GM12864 (cell line): Measurements from ENCODE around the gene PCLAF.
"Not testable (repeated sequence)": the region's sequence is repeated elsewhere in the genome, so short reads cannot be mapped to it uniquely, and the experiment has no call there.

Source experiments
- DNase-seq: peaks from one replicate; pipeline ENCODE4 v3.0.0-alpha.2; 2011; ENCODE audit warnings: low read depth
- H3K4me3 ChIP-seq: 2 replicates; pipeline ENCODE4 v1.5.1; 2011; ENCODE audit warnings: mild to moderate bottlenecking, low read depth, low read length, control low read depth
- TF ChIP-seq, protein P1 (sequence below): IDR thresholded peaks from 2 replicates; pipeline ENCODE4 v1.5.1; 2011; ENCODE audit warnings: low read depth, mild to moderate bottlenecking, moderate library complexity, low read length, control low read depth, inconsistent platforms; ENCODE audit errors: missing control alignments

Gene PCLAF

DNA sequence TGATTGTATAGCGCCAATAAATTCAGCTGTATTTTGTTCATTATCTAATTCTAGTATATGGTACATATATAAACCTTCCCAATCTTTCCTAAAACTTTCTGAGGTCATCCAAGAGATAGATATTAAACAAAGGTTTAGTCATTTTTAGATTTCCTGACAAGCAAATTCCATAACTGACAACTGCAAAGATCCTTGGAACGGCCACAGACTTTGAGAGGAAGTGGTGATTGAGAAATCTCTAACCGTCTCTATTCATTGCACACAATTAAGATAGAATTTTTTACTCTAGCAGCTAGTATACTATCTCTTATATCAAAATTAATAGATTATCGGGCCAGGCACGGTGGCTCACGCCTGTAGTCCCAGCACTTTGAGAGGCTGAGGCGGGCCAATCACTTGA is 30.0 kb downstream of the PCLAF start:
- no peak overlapping the region for H3K4me3 ChIP-seq
- DNase-seq = no peak
- TF ChIP-seq, protein P1, sequence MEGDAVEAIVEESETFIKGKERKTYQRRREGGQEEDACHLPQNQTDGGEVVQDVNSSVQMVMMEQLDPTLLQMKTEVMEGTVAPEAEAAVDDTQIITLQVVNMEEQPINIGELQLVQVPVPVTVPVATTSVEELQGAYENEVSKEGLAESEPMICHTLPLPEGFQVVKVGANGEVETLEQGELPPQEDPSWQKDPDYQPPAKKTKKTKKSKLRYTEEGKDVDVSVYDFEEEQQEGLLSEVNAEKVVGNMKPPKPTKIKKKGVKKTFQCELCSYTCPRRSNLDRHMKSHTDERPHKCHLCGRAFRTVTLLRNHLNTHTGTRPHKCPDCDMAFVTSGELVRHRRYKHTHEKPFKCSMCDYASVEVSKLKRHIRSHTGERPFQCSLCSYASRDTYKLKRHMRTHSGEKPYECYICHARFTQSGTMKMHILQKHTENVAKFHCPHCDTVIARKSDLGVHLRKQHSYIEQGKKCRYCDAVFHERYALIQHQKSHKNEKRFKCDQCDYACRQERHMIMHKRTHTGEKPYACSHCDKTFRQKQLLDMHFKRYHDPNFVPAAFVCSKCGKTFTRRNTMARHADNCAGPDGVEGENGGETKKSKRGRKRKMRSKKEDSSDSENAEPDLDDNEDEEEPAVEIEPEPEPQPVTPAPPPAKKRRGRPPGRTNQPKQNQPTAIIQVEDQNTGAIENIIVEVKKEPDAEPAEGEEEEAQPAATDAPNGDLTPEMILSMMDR = no peak

DNA sequence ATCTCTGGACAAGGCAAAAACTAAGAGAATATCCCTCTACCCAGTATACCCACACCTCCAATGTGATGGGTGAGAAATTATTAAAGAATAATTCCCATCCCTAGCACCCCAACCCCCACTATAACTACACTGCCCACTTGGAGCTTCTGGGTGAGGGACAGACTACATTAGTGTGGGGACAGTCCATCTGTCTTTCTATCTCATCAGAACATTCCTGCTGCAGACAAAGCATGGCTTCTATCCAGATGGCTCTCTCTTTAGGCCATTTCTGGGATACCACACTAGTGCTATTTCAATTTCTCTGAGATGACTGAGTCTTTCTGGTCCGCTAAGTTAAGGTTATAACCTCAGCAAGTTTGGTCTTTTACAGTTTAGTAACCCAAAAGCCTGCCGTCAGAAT is 31.9 kb downstream of the PCLAF start:
- TF ChIP-seq, protein P1 = no peak
- H3K4me3 ChIP-seq = no peak overlapping the region
- DNase-seq = no peak

DNA sequence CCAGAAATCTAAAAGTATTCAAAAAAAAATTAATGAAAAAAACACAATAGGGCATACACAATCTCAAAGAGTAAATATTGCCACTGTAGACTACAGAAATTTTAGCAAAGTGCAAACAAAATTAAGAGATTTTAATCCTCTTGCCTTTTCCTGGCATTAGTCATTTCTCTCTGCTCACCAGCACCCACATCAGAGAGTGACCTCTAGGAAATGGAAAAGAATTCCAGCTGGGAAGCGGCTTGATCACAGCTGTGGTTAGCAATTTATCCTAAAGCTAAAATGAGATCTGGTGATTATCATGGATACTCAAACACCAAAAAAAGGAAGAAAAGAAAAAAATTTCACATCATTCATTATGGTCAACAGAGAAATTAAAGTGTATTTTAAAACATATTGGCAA is 32.8 kb downstream of the PCLAF start:
- TF ChIP-seq, protein P1 = no peak
- H3K4me3 ChIP-seq = no peak overlapping the region
- DNase-seq = no peak

DNA sequence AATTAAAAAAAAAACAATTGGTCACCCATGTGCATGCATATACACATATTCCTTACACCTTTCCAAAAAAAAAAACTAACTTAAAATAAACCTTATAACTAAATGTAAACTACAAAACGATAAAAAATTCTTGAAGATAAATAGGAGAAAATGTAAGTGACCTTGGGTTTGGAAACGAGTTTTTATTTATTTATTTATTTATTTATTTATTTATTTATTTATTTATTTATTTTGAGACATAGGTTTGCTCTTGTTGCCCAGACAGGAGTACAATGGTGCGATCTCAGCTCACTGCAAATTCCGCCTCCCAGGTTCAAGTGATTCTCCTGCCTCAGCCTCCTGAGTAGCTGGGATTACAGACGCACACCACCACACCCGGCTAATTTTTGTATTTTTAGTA is 35.0 kb downstream of the PCLAF start:
- not testable (repeated sequence) for DNase-seq, H3K4me3 ChIP-seq

DNA sequence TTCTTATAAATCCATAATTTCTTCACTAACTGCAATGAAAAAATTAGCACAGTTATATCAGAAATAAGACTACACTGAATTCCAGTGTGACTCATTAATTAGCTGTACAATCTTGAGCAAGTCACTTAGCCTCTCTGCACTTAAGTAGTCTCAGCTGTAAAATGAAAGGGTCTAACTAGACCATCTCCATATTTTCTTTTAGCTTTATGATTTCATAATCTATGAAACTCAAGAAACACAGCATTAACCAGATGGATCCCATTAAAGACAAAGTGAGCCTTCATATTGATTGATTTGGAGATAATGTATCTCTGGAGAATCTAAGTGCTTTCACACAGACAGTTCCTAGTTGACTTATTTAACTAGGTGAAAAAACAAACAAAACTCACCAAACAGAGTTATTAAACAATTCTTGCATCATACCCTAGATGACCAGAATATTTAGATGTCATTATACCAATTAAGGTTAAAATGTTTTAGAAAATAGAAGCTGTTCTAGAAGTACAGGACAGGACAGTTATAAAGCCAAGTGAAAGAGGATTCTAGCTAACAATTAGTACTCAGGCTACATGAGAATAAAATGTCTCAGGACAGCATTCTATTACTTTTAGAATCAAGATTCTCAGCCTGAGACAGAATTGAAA is 36.5 kb downstream of the PCLAF start:
- TF ChIP-seq, protein P1 = no peak
- no peak for DNase-seq
- no peak overlapping the region for H3K4me3 ChIP-seq

DNA sequence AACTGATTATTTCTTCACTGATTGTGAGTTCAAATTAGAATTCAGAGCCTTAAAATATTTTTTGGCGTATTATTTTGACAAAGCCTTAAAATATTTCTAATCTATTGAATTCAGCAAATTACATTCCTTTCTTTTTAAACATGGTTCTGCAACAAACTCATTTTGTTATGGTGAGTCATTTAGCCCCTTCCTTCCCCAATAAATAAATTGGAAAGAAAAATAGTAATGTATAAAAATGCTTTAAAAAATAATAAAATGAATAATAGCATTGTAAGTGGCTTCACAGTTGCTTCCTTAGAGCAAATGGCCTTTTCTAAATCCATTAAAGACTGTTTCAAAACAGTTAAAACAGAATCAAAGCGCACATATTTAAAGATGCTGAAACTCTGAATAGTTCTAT is 37.4 kb downstream of the PCLAF start:
- TF ChIP-seq, protein P1 = no peak
- H3K4me3 ChIP-seq = no peak overlapping the region
- no peak for DNase-seq

DNA sequence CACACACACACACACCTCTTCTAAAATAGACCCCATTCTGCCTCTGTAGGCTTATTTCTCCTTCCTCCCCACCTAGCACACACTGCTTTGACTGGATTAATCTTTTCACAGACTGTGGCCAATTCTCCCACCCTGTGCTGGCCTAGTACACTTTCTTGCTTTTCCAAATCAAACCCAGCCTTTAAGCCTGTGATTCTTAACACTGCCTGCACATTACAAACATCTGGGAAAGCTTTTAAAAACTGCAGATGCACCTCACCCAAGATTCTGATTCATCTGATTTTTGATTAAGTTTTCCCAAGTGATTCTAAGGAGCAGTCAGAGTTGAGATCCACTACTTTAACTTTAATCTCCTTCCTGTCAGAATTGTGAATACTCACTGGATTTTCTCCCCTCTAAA is 38.0 kb downstream of the PCLAF start:
- DNase-seq = no peak
- TF ChIP-seq, protein P1 = no peak
- no peak overlapping the region for H3K4me3 ChIP-seq
